DMS53 (cell line): ENCODE results near the gene HIPK3.
"Not testable (repeated sequence)": the region's sequence is repeated elsewhere in the genome, so short reads cannot be mapped to it uniquely, and the experiment has no call there.

Experiments
- DNase-seq: peaks from one replicate; lab custom pipeline; 2025; lab: John Stamatoyannopoulos, UW

The HIPK3 gene

GRCh38 chr11:33306821-33307220 lies 49.6 kb downstream of the HIPK3 start:
- DNase-seq = not testable (repeated sequence)

DNA sequence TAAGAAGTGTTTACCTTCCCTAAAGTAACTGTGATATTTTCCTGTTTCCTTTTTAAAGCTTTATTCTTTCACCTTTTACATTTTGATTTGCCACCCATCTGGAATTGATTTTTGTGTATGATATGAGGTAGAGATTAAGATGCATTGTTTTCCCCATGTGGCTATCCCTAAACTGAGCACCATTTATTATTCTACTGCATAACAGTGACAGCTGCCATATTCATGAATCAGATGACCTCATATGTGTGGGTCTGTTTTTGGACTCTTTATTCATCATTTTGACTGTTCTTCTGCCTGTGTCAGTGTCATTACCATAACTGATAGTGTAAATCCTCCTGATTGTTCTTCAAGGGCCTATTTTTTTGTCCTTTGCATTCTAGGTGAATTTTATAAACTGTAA lies 50.8 kb downstream of the HIPK3 start:
- DNase-seq = no peak

DNA sequence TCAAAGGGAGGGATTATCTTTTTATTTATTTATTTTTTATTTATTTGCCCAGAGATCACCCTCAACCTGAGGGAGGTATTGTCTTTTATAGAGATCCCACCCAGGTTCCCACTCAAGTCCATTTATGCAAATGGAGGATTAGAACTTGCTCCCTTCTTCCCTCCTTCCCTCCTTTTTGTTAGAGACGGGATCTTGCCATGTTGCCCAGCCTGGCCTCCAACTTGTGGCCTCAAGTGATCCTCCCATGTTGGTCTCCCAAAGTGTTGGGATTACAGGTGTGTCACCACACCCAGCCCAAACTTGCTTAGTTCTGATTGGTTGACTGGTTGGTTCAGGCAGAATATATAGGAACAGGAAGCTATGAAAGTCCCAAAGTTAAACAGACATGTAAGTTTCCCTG lies 51.9 kb downstream of the HIPK3 start:
- no peak for DNase-seq

DNA sequence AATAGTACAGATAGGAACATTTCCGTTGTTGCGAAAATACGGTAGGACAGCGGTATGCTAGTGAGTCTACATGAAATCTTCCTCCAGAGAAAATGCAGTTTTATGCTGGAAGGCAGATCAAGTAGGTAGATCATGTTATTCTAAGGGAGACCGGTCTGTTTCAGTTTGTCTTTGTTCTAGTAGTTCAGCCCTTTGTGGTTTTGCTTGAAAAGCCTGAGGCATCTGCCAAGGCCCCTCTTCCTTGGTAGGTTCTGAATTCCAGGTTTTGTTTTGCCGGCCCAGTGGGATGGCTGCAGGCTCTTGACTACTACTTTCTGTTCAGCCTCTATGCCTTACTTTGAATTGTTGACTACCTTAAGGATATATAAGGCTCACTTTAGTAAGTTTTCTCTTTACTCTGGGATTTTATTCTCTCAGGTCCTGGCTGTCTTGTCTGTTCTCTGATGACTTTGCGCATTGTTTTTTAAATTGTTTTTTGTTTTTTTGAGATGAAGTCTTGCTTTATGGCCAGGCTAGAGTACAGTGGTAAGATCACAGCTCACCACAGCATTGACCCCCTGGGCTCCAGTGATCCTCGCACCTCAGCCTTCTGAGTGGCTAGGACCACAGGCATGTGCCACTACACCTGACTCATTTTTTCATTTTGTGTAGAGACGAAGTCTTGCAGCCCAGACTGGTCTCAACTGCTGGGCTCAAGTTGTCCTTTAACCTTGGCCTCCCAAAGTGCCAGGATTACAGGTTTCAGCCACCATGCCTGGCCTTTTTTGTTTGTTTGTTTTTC lies 53.7 kb downstream of the HIPK3 start:
- DNase-seq = no peak

DNA sequence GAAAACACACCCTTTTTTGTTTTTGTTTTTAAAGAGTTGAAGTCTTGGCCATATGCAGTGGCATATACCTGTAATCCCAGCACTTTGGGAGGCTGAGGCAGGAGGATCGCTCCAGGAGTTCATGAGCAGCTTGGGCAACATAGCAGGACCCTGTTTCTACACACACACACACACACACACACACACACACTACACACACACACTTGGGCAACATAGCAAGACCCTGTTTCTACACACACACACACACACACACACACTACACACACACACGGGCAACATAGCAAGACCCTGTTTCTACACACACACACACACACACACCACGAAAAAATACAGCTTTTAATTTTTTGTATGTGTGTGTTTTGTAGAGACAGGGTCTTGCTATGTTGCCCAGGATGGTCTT lies 54.5 kb downstream of the HIPK3 start:
- DNase-seq = no peak

- DNase-seq = no peak
These were observed 58.6 kb downstream of the HIPK3 start for GRCh38 chr11:33315822-33316221.

DNA sequence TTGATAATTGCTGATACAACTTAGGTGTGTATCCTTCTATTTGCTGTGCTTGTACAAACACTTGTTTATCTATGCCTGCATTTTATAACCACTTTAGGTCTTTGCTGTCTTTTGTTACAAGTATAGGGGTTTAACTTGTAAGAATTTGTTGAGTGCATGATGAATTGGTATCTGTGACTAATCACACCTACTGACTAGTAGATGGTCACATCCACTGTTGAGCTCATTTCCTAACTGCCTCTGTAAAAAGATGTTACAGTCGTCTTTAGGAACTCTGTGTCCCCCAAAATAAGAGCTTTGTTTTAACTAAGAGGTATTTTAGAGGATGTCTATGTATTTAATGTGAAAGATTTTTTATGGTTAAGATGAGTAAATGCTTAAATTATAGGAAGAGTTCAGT lies 60.5 kb downstream of the HIPK3 start:
- peak; percentile 4 for DNase-seq

DNA sequence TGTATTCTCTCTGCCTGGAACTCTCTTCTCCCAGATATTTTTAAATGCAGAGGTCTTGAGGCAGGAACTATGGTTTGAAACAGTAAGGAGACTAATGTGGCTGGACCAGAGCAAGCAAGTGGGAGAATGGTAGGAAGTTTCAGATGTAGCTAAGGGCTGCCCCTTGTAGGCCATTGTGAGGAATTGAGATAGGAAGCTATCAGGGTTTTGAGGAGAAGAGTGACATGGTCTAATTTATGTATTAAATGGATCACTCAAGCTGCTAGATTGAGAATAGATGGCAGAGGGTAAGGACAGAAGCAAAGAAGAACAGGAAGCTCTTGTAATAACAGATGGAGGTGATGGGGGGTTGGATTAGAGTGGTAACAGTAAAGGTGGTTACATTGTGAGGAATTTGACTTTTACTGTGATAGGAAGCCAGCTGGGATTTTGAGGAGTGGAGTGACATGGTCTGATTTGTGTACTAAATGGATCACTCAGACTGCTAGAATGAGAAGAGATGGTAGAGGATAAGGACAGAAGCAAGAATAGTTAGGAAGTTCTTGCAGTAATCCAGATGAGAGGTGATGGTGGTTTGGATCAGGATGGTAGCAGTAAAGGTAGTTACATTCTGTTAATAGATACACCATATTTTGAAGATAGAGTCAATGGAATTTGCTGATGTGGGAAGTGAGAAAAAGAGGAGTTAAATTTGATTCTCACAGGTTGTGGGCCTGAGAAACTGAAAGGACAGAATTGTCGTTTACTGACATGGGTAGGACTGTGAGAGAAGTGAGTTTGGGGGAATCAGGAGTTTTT lies 63.0 kb downstream of the HIPK3 start:
- no peak for DNase-seq

DNA sequence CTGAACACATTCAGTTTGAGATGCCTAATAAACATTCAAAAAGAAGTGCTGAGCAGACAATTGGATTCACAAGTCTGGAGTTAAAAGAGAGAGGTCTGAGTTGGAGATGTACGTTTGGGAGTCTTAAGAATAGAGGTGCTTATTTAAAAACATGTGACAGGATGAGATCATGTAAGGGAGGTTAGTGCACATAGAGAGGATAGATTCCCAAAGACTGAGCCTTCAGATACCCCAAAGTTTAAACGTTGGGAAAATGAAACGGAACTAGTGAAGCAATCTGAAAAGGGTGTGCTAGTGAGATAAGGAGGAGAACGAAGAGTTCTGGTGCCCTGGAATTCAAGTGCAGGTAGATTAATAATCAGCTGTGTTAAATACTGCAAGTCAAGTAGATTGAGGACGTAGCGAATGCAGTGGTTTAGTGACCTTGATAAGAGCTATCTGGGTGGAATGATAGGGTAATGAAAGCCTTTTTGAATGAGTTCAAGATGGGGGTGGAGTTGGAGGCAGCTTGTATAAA lies 63.7 kb downstream of the HIPK3 start:
- no peak for DNase-seq

- no peak for DNase-seq
These were observed 64.2 kb downstream of the HIPK3 start for GRCh38 chr11:33321422-33321821.

GRCh38 chr11:33323421-33323820 lies 66.2 kb downstream of the HIPK3 start:
- DNase-seq = no peak

- no peak for DNase-seq
These were observed 67.3 kb downstream of the HIPK3 start for GRCh38 chr11:33324302-33324985.

- no peak for DNase-seq
These were observed 68.3 kb downstream of the HIPK3 start for GRCh38 chr11:33325451-33325850.

DNA sequence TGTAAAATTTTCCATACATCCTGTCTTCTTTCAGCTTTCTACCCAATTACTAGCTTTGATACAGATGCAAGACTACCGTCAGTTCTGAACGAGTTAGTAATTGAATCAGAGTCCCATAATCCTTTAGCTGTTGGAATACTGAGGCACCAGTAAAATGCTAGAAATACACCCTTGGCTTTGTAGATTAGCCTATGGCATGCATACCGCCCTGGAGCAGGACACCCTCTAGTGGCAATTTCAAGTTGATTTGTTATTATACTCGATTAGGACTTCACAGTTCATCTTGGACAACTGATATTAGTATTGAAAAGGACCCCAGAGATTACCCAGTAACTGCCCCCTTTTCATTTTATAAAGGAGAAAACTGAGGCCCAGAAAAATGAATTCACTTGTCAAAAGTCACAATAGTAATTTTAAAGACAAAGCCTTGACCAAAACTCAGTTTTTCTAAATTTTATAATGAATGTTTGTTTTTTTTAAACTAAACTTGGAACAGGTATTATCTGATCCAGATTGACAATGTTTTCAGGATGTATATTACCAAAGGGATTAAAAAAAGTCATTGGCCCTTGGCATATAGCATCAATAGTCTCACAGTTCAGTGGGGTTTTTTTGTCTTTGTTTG lies 72.6 kb downstream of the HIPK3 start:
- peak; percentile 77 for DNase-seq

- DNase-seq = no peak
These were observed 76.6 kb downstream of the HIPK3 start for GRCh38 chr11:33333816-33334215.

DNA sequence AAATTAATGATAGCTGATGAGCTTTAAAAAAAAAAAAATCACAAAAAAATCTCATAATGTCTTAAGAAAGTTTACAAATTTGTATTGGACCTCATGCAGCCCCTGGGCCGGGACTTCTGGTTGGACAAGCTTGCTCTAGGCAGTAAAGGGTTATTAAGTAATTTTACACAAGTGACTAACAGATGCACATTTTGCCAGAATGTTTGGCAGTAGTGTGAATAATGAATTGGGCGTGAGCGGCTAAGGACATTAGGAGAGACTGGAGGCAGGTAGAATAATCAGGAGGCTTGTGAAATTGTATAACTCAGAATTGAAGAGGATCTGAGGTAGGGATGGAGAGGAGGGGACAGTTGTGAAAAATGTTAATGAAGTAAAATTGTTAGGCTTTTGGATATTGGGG lies 77.4 kb downstream of the HIPK3 start:
- DNase-seq = no peak

- DNase-seq = no peak
These were observed 82.1 kb downstream of the HIPK3 start for GRCh38 chr11:33339247-33339646.

DNA sequence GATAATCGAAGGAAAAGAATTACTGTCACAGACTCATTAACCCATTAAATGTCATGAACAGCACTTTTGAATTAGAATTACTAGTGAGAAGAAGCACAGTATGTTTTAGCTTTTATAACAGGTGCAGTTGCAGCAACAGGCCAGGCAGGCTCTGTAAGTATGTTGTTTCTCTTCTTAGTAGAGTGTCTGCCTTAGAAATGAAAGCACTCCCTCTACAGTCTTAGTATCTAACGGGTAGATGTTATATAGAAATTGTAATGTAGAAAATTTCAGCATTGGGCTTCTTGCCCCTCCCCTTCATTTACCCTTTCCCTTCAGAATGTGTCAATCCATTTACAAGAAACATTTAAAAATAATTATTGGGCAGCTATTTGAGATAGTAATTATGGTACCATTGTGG lies 87.4 kb downstream of the HIPK3 start:
- DNase-seq = peak; percentile 6

DNA sequence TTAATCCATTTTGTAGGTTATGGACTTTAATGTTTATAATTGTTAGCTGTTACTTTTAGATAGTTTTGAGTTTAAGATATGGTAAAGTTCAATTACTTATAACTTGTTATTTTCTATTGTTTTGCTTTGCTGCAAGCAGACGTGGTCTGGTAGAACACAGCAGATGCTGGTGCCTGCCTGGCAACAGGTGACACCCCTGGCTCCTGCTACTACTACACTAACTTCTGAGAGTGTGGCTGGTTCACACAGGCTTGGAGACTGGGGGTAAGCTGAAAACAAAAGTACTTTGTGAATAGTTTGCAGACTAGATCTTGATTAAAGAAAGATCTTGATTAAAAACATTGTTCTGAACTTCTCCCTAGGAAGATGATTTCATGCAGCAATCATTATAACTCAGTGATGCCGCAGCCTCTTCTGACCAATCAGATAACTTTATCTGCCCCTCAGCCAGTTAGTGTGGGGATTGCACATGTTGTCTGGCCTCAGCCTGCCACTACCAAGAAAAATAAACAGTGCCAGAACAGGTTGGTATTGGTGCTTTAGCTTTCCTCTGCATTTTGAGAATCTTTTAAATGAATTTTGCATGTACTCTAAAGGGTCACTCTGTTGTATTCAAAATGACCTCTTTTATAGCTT lies 90.4 kb downstream of the HIPK3 start:
- DNase-seq = no peak

DNA sequence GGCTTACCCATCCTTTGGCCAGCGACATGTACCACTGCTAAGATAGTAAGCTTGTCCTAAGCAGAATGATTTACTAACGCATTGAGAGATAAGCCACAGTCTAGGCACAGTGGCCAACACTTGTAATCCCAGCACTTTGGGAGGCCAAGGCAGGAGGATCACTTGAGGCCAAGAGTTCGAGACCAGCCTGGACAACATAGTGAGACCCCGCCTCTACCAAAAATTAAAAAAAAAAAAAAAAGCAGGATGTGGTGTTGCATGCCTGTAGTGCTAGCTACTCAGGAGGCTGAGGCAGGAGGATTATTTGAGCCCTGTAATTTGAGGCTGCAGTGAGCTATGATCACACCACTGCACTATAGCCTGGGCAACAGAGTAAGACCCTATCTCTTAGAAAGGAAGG lies 93.1 kb downstream of the HIPK3 start:
- no peak for DNase-seq

DNA sequence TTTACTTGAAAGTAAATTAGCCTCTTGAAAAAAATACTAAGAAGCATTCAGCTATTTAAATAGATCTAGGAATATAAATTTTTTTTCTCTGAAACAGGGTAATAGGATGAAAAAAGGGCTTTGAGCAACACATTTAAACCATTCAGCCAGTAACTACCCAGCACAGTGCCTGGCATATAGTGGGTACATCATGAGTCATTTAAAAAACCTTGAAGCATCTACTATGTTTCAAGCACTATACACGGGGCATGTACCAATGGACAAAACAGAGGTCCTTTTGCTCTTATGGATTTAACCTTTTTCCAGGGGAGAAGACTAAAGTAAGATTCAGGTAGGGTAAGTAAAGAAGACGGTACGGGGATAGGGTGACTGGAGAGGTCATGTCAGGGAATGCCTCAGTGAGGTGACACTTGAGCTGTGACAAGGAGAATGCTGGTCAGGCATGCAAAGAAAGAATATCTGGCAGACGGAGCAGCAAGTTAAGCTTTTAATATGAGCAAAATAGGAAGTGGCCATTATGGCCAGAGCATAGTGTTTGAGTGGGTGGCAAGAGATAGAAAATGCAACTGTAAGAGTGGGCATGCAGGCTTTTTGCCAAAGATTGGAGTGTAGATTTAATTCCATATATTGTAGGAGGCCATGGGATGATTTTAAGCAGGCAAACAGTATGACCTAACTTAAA lies 101.1 kb downstream of the HIPK3 start:
- DNase-seq = no peak
